ENCODE results near the gene SPINK2.

Gene SPINK2

GRCh38 chr4:56821381-56822243 is at the start of gene SPINK2:
TSS of gene SPINK2 (minus strand) at chr4:56821701. CDS start at chr4:56821662, 39 bp downstream.
- peak within 1 kb of the TSS; percentile 53 for H3K4me3 ChIP-seq (ENCODE audit: low read length)
- TF ChIP-seq CTCF (conservative IDR thresholded peaks at IDR 0.05; ENCODE audit: low read depth, low read length): no peak
- no peak for DNase-seq (ENCODE audit: low read depth)

GRCh38 chr4:56870946-56871345 is 49.4 kb upstream of the SPINK2 start:
- H3K4me3 ChIP-seq (ENCODE audit: low read length): no peak overlapping the region
- DNase-seq (ENCODE audit: low read depth): no peak
- TF ChIP-seq CTCF (conservative IDR thresholded peaks at IDR 0.05; ENCODE audit: low read depth, low read length): no peak

- no peak overlapping the region for H3K4me3 ChIP-seq (ENCODE audit: low read length)
- DNase-seq (ENCODE audit: low read depth): no peak
- TF ChIP-seq CTCF (conservative IDR thresholded peaks at IDR 0.05; ENCODE audit: low read depth, low read length): no peak
Measured at GRCh38 chr4:56863441-56864139, 42.1 kb upstream of the SPINK2 start.

GRCh38 chr4:56861360-56861759 is 39.9 kb upstream of the SPINK2 start:
- peak; percentile 7 for DNase-seq (ENCODE audit: low read depth)
- no peak for TF ChIP-seq CTCF (conservative IDR thresholded peaks at IDR 0.05; ENCODE audit: low read depth, low read length)

GRCh38 chr4:56860781-56861180 is 39.3 kb upstream of the SPINK2 start:
- DNase-seq (ENCODE audit: low read depth): no peak
- TF ChIP-seq CTCF (conservative IDR thresholded peaks at IDR 0.05; ENCODE audit: low read depth, low read length): no peak
- H3K4me3 ChIP-seq (ENCODE audit: low read length): no peak overlapping the region

More at GRCh38 chr4:56861360-56861759, 39.9 kb upstream of the SPINK2 start:
- no peak overlapping the region for H3K4me3 ChIP-seq (ENCODE audit: low read length)

- TF ChIP-seq CTCF (conservative IDR thresholded peaks at IDR 0.05; ENCODE audit: low read depth, low read length): no peak
- DNase-seq (ENCODE audit: low read depth): no peak
- H3K4me3 ChIP-seq (ENCODE audit: low read length): no peak overlapping the region
Measured at GRCh38 chr4:56859841-56860240, 38.3 kb upstream of the SPINK2 start.
